K562 (cell line): Measurements from ENCODE around the gene GET3. TPM values are rescaled to one million over a fixed set of nuclear protein-coding genes. Genes with fewer than 3 reads are reported as not detected.

Source experiments
- ATF1 ChIP-seq, 2 experiments: fragments of 450-650 bp in 1 of 2; IDR thresholded peaks; 2 replicates each; pipeline ENCODE4 v1.6.1; 2016; ENCODE audit warnings: missing compliant biosample characterization in 1 of 2, missing genetic modification characterization in 1 of 2
- CREBBP ChIP-seq: IDR thresholded peaks from one replicate; pipeline ENCODE4 v1.6.1; 2012; ENCODE audit warnings: low read depth, mild to moderate bottlenecking, control low read depth, inconsistent platforms, low read length
- EHMT2 ChIP-seq: fragments of 450-650 bp; IDR thresholded peaks from 2 replicates; pipeline ENCODE4 v1.6.1; 2018; ENCODE audit warnings: antibody characterized with exemption
- EP400 ChIP-seq: fragments of 450-650 bp; IDR thresholded peaks from 2 replicates; pipeline ENCODE4 v1.6.1; 2017; ENCODE audit warnings: antibody characterized with exemption, mild to moderate bottlenecking, moderate library complexity
- ETV6 ChIP-seq, 3 experiments: fragments of 150-350 bp in 1 of 3; sonication (generic) in 1 of 3; formaldehyde crosslinking in 1 of 3; IDR thresholded peaks; 2 replicates each; pipeline versions ENCODE4 v1.6.1 to v1.8.0; 2014 to 2022; ENCODE audit warnings: borderline replicate concordance in 2 of 3, low read depth in 2 of 3, antibody characterized with exemption in 1 of 3, low read length in 1 of 3, mild to moderate bottlenecking in 1 of 3, missing genetic modification reagents in 1 of 3
- EWSR1 ChIP-seq: fragments of 450-650 bp; IDR thresholded peaks from 2 replicates; pipeline ENCODE4 v1.6.1; 2018; ENCODE audit warnings: borderline replicate concordance, mild to moderate bottlenecking, low read depth, moderate library complexity; ENCODE audit not compliant: partially characterized antibody
- EZH2 ChIP-seq: IDR thresholded peaks from 2 replicates; pipeline ENCODE4 v1.6.1; 2012; ENCODE audit warnings: low read depth, mild to moderate bottlenecking, inconsistent platforms, low read length, borderline replicate concordance
- FIP1L1 ChIP-seq: fragments of 200-400 bp; formaldehyde crosslinking; IDR thresholded peaks from 2 replicates; pipeline ENCODE4 v1.6.1; 2018; ENCODE audit warnings: mild to moderate bottlenecking, low read depth, low read length; ENCODE audit not compliant: poor library complexity, severe bottlenecking
- FOXP1 ChIP-seq: sonication (generic); formaldehyde crosslinking; IDR thresholded peaks from 2 replicates; pipeline ENCODE4 v1.8.0; 2022; ENCODE audit warnings: mild to moderate bottlenecking, missing genetic modification reagents
- HIVEP1 ChIP-seq: fragments of 250-450 bp; sonication (Bioruptor Pico); IDR thresholded peaks from 2 replicates; pipeline ENCODE4 v1.4.0; 2020; ENCODE audit warnings: mild to moderate bottlenecking
- HNRNPH1 ChIP-seq: fragments of 200-400 bp; formaldehyde crosslinking; optimal IDR thresholded peaks from 2 replicates; pipeline ENCODE3; 2017; ENCODE audit warnings: low read depth, mild to moderate bottlenecking, low read length, moderate library complexity
- NFIC ChIP-seq: fragments of 450-650 bp; IDR thresholded peaks from 2 replicates; pipeline ENCODE4 v1.6.1; 2017; ENCODE audit warnings: mild to moderate bottlenecking, inconsistent platforms
- NRF1 ChIP-seq, 2 experiments: fragments of 450-650 bp; IDR thresholded peaks in 1 of 2; conservative IDR thresholded peaks in 1 of 2; 2 replicates each; pipeline ENCODE4 v1.6.1; 2014; ENCODE audit warnings: mild to moderate bottlenecking in 2 of 2
- SMARCB1 ChIP-seq: IDR thresholded peaks from 2 replicates; pipeline ENCODE4 v1.6.1; 2011; ENCODE audit warnings: improper control_type of control experiment, low read depth; ENCODE audit not compliant: insufficient read length
- SNRNP70 ChIP-seq: fragments of 200-400 bp; formaldehyde crosslinking; optimal IDR thresholded peaks from 2 replicates; pipeline ENCODE3; 2017; ENCODE audit warnings: low read depth, low read length
- SPI1 ChIP-seq: IDR thresholded peaks from 2 replicates; pipeline ENCODE4 v1.6.1; 2011; ENCODE audit warnings: low read depth, low read length, control low read depth, borderline replicate concordance
- TAL1 ChIP-seq: fragments of 450-650 bp; IDR thresholded peaks from 2 replicates; pipeline ENCODE4 v1.6.1; 2016; ENCODE audit warnings: mild to moderate bottlenecking
- ZFPM2 ChIP-seq: fragments of 250-450 bp; sonication (Bioruptor Pico); IDR thresholded peaks from 2 replicates; pipeline ENCODE4 v1.5.1; 2022; ENCODE audit warnings: mild to moderate bottlenecking
- ZNF121 ChIP-seq: sonication (generic); formaldehyde crosslinking; conservative IDR thresholded peaks from 2 replicates; pipeline ENCODE4 v1.8.0; 2022; ENCODE audit warnings: missing genetic modification reagents
- ZNF280B ChIP-seq: fragments of 250-450 bp; sonication (Bioruptor Pico); IDR thresholded peaks from 2 replicates; pipeline ENCODE4 v1.5.1; 2021; ENCODE audit warnings: mild to moderate bottlenecking
- ZNF445 ChIP-seq: fragments of 250-450 bp; sonication (Bioruptor Pico); IDR thresholded peaks from 2 replicates; pipeline ENCODE4 v1.4.0; 2020; ENCODE audit warnings: low read depth, mild to moderate bottlenecking, moderate library complexity
- ZNF717 ChIP-seq: fragments of 250-450 bp; sonication (Bioruptor Pico); IDR thresholded peaks from 2 replicates; pipeline ENCODE4 v1.5.0; 2021
- ZNF778 ChIP-seq: fragments of 450-650 bp; formaldehyde crosslinking; IDR thresholded peaks from 2 replicates; pipeline ENCODE4 v1.4.0; 2020; ENCODE audit warnings: mild to moderate bottlenecking, moderate library complexity
- polyA plus RNA-seq, 8 experiments: library from polyadenylated mRNA; depleted of rRNA in 4 of 8; stranded (reverse) in 5 of 8; unstranded in 3 of 8; fragments of >200 nt; fragmentation: Nextera tagmentation in 2 of 8; fragmentation: Illumina TruSeq in 1 of 8; extraction: Ambion mirVana in 2 of 8; extraction: Trizol in 1 of 8; gene quantifications; 2 replicates each; pipeline versions ENCODE4 v1.2.1 to v1.2.3, GENCODE V29; 2011 to 2014; ENCODE audit warnings: inconsistent platforms in 1 of 8, missing spikeins in 1 of 8
- total RNA-seq, 7 experiments: library from RNA; depleted of rRNA in 6 of 7; stranded (reverse); fragments of >200 nt in 6 of 7; fragmentation: Illumina TruSeq in 2 of 7; extraction: Trizol in 2 of 7; gene quantifications; 2 replicates each; pipeline versions ENCODE4 v1.2.1 to v1.2.3, GENCODE V29; 2011 to 2021; ENCODE audit warnings: low replicate concordance in 1 of 7
- TF ChIP-seq, protein P1 (sequence below): sonication (generic); formaldehyde crosslinking; IDR thresholded peaks from 2 replicates; pipeline ENCODE4 v1.8.0; 2022; ENCODE audit warnings: mild to moderate bottlenecking, low read depth, missing genetic modification reagents
- TF ChIP-seq, protein P2 (sequence below): fragments of 450-650 bp; IDR thresholded peaks from 2 replicates; pipeline ENCODE4 v1.7.0; 2016; ENCODE audit warnings: borderline replicate concordance

Gene GET3
- total and polyA plus RNA-seq, 9 of the 15 experiments (the other 6 are each of a cell fraction or from before 2014, with no cell fraction given), result 8.3 to 83.5 (median 51.8) TPM

DNA sequence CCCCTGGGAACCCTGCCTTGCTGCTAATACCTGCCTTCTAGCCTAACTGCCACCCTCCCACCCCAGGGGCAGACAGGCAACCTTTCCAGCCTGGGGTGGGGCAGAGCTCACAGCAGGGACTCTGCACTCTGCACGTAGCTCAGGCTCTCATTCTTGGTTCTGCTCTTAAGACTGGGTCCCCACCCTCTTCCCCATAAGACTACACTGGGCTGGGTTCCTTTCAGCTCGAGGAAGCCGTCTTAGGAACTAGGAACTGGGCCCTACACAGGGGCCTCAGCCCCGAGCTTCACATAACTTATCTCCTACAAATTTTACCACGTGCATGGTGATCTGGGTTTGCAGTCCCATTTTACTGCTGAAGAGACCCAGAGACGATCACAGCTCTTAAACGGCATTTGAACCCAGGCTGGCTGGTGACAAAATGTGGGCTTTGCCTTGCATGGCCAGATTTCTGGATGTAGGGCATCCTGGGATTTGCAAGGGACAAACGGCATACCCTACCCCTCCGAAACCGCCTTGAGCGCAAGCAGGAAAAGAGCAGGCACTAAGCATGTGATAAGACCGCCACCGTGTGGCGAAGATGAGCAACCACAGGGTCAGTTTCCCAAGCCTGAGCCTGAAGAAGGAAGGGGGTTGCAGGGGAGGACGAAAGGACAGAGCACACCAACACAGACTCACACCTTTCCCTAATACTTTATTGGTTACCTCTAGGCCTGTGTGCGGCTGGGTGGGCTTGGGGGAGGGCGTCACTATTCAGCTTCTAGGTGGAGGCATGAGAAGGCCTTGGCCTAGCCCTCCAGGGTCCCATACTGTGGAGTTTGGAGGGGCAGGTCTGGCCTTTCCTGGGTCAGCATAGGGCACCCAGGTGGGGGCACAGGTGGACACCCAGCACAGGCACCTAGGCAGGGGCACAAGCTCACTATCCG is 59.1 kb downstream of the GET3 start (continued):
- TF ChIP-seq FIP1L1 (no peak), HNRNPH1 (no peak), ZNF280B (no peak), EHMT2 (no peak), EP400 (peak; percentile 63), SMARCB1 (no peak), EWSR1 (no peak), ZNF717 (CRISPR knock-in tag) (no peak), ZNF121 (no peak), SNRNP70 (no peak), ZFPM2 (CRISPR knock-in tag) (no peak), FOXP1 (CRISPR knock-in tag) (0 out of 2 replicates have a peak, but pooled peaks have one; percentile 83), TAL1 (no peak), NRF1 (conservative IDR thresholded peaks at IDR 0.05 in 1 of 2, IDR thresholded peaks at IDR 0.05 in 1 of 2) (no peak; a peak in 1 of 4 replicates), NFIC (no peak; the same call in 1 of the 2 replicates), HIVEP1 (CRISPR knock-in tag) (no peak), EZH2 (no peak), ATF1 (CRISPR knock-in tag; IDR thresholded peaks at IDR 0.05) (no peak), ATF1 (tag; IDR thresholded peaks at IDR 0.05) (peak; percentile 52), ZNF445 (CRISPR knock-in tag) (no peak), ZNF778 (CRISPR knock-in tag) (no peak), SPI1 (no peak), CREBBP (no peak), ETV6 (IDR thresholded peaks at IDR 0.05; ENCODE audit: borderline replicate concordance in 1 of 2, low read depth in 2 of 2, low read length in 1 of 2) (no peak), ETV6 (CRISPR knock-in tag; IDR thresholded peaks at IDR 0.05; ENCODE audit: borderline replicate concordance) (no peak)
- TF ChIP-seq, protein P1, sequence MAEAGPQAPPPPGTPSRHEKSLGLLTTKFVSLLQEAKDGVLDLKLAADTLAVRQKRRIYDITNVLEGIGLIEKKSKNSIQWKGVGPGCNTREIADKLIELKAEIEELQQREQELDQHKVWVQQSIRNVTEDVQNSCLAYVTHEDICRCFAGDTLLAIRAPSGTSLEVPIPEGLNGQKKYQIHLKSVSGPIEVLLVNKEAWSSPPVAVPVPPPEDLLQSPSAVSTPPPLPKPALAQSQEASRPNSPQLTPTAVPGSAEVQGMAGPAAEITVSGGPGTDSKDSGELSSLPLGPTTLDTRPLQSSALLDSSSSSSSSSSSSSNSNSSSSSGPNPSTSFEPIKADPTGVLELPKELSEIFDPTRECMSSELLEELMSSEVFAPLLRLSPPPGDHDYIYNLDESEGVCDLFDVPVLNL (CRISPR knock-in tag), result no peak
- TF ChIP-seq, protein P2, sequence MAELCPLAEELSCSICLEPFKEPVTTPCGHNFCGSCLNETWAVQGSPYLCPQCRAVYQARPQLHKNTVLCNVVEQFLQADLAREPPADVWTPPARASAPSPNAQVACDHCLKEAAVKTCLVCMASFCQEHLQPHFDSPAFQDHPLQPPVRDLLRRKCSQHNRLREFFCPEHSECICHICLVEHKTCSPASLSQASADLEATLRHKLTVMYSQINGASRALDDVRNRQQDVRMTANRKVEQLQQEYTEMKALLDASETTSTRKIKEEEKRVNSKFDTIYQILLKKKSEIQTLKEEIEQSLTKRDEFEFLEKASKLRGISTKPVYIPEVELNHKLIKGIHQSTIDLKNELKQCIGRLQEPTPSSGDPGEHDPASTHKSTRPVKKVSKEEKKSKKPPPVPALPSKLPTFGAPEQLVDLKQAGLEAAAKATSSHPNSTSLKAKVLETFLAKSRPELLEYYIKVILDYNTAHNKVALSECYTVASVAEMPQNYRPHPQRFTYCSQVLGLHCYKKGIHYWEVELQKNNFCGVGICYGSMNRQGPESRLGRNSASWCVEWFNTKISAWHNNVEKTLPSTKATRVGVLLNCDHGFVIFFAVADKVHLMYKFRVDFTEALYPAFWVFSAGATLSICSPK, result no peak
